Kidney (tissue), 14 donors: ENCODE results near the gene AURKA. TPM values are rescaled to one million over a fixed set of nuclear protein-coding genes. Genes with fewer than 3 reads are reported as not detected.

Experiments used
- DNase-seq, 5 donors: peaks; one replicate each; pipeline ENCODE4 v3.0.0-alpha.2; 2013 to 2020
- FAIRE-seq: peaks from 2 replicates; lab custom pipeline; 2012; peaks lifted over from hg19 to GRCh38; lab: Jason Lieb, UNC
- H3K27ac ChIP-seq, 2 donors: one replicate each; pipeline ENCODE4 v1.7.0; 2013; ENCODE audit warnings: low read depth in 2 of 2, low read length in 2 of 2, inconsistent platforms in 1 of 2
- H3K27me3 ChIP-seq: one replicate; pipeline ENCODE4 v1.7.1; 2013; ENCODE audit warnings: low read length, inconsistent platforms; ENCODE audit not compliant: control insufficient read depth, insufficient read depth
- H3K36me3 ChIP-seq, 3 donors: one replicate each; pipeline versions ENCODE4 v1.7.0 to v1.7.1; 2013; ENCODE audit warnings: low read length in 3 of 3, control low read depth in 1 of 3, inconsistent platforms in 1 of 3; ENCODE audit not compliant: insufficient read depth in 3 of 3, control insufficient read depth in 2 of 3
- H3K4me1 ChIP-seq, 3 donors: one replicate each; pipeline versions ENCODE4 v1.7.0 to v1.7.1; 2013; ENCODE audit warnings: low read length in 3 of 3, inconsistent platforms in 1 of 3, low read depth in 1 of 3; ENCODE audit not compliant: control insufficient read depth in 2 of 3, insufficient read depth in 2 of 3
- H3K4me3 ChIP-seq, 3 donors: one replicate each; pipeline versions ENCODE4 v1.7.0 to v1.8.1; 2013; ENCODE audit warnings: low read length in 3 of 3, control low read depth in 1 of 3, inconsistent platforms in 1 of 3
- H3K9ac ChIP-seq, 3 donors: one replicate each; pipeline versions ENCODE4 v1.7.0 to v1.7.1; 2013; ENCODE audit warnings: low read length in 3 of 3, control low read depth in 1 of 3, inconsistent platforms in 1 of 3
- H3K9me3 ChIP-seq, 3 donors: one replicate each; pipeline versions ENCODE4 v1.7.0 to v1.7.1; 2013; ENCODE audit warnings: low read length in 3 of 3, control low read depth in 1 of 3, inconsistent platforms in 1 of 3; ENCODE audit not compliant: control insufficient read depth in 2 of 3, insufficient read depth in 1 of 3
- intact Hi-C: fragments of 100-400 bp; cut with DNase I; formaldehyde crosslinking; loops from one replicate; pipeline ENCODE4 v1.11.1; 2022
- polyA plus RNA-seq: library from polyadenylated mRNA; stranded (reverse); fragments of 350-450 nt; fragmentation: Illumina TruSeq; extraction: RNeasy Lipid Tissue Mini Kit (QIAGEN cat#74804); gene quantifications from one replicate; pipeline ENCODE4 v1.2.3, GENCODE V29; 2014; ENCODE audit warnings: low read depth, low replicate concordance; ENCODE audit not compliant: insufficient read depth
- total RNA-seq: library from RNA; stranded (reverse); fragmentation: NEBNext Ultra II Directional; extraction: Animal tissue kit (Norgen Biotek cat#: 25700); gene quantifications from one replicate; pipeline ENCODE4 v1.2.1, GENCODE V29; 2021
- TF ChIP-seq, protein P1 (sequence below): IDR thresholded peaks from 3 replicates; pipeline ENCODE4 v1.5.1; 2012; ENCODE audit warnings: mild to moderate bottlenecking, moderate library complexity, borderline replicate concordance; ENCODE audit not compliant: insufficient read depth; ENCODE audit errors: extremely low read depth
- donor health status: control.
- donor health status: control.
- donor health status: control.
- donor health status: control.
- donor health status: control.
- donor health status: DM: yes; HTN: yes; CAD: no.
- donor health status: Normal renal cell carcinoma (clear cell type).

Gene AURKA
- total and polyA plus RNA-seq, 2 donors from 2014 or later, result 2.7 to 3.3 TPM

DNA sequence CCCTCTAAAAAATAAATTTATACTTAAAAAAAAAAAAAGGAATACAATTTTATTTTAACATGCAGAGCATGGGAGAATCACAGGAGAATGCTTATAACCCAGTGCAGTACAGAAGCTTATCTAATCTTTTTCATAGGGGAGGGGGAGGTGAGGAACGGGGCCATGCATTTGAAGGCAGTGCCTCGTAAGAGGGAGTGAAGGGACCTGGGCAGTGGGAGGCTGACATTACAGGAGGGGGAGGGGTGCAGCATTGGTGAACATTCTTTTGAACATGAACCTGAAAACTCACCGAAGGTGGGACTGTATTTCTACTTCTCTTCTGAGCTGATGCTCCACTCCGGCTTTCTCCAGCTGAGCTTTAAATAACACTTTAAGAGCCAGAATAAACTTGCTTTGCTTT, 9.3 kb downstream of the AURKA start:
- no peak overlapping the region for H3K27ac ChIP-seq
- H3K36me3 ChIP-seq, result peaks cover 0 to 6% (median 2%) of the 10 kb centered on the region in 3 donors
- DNase-seq (no peak), FAIRE-seq (no peak)
- H3K9me3 ChIP-seq, result no peaks in the 10 kb centered on the region
- TF ChIP-seq, protein P1, sequence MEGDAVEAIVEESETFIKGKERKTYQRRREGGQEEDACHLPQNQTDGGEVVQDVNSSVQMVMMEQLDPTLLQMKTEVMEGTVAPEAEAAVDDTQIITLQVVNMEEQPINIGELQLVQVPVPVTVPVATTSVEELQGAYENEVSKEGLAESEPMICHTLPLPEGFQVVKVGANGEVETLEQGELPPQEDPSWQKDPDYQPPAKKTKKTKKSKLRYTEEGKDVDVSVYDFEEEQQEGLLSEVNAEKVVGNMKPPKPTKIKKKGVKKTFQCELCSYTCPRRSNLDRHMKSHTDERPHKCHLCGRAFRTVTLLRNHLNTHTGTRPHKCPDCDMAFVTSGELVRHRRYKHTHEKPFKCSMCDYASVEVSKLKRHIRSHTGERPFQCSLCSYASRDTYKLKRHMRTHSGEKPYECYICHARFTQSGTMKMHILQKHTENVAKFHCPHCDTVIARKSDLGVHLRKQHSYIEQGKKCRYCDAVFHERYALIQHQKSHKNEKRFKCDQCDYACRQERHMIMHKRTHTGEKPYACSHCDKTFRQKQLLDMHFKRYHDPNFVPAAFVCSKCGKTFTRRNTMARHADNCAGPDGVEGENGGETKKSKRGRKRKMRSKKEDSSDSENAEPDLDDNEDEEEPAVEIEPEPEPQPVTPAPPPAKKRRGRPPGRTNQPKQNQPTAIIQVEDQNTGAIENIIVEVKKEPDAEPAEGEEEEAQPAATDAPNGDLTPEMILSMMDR, result no peak
- no peaks in the 10 kb centered on the region for H3K4me1 ChIP-seq
- no peak overlapping the region for H3K4me3 ChIP-seq
- H3K27me3 ChIP-seq, result no peaks in the 10 kb centered on the region
- intact Hi-C loops, result no loop called here
- H3K9ac ChIP-seq, result no peak overlapping the region

DNA sequence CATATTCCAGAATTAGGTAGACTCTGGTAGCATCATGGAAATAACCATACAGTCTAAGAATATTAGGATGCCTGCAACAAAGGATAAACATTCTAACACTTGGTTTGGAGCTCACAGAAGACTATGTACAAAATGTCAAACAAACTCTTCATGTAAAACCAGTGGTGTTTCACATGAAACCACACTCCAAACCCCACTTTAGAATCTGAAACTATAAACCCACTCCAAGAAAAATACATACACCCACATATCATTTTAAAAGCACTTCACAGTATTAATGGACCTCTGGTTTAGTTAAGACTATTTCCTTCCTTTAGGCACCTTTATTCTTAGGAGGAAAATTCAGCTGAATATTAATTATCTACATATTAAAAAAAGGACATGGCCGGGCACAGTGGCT, 10.5 kb downstream of the AURKA start:
- Histone ChIP-seq H3K36me3 (peaks cover 0 to 6% (median 2%) of the 10 kb centered on the region in 3 donors), H3K4me3 (no peak overlapping the region), H3K27ac (no peak overlapping the region), H3K9ac (no peak overlapping the region), H3K9me3 (no peaks in the 10 kb centered on the region), H3K4me1 (no peaks in the 10 kb centered on the region), H3K27me3 (no peaks in the 10 kb centered on the region)
- intact Hi-C loops, result no loop called here
- FAIRE-seq (no peak), DNase-seq (no peak)
- TF ChIP-seq, protein P1, result no peak

DNA sequence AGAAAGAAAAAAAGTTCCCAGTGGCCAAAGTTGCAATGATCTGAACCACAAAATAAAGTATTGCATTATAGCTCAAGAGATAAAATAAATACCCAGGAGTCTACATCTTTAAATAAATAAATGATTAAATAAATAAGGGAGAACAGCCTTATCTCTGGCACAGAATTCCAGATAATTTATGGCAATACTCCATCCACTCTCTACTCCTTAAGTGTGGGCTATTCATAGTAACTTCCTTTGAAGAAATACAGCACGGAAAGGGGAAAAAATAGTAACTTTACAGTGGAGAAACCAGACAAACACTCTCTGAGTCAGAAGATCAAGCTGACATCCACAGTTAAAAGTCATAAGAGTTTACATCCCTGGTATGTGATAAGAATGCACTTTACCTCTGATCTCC, 11.6 kb downstream of the AURKA start:
- no peaks in the 10 kb centered on the region for H3K27me3 ChIP-seq
- H3K27ac ChIP-seq, result no peak overlapping the region
- H3K9ac ChIP-seq, result no peak overlapping the region
- no peaks in the 10 kb centered on the region for H3K4me1 ChIP-seq
- H3K4me3 ChIP-seq, result no peak overlapping the region
- H3K36me3 ChIP-seq, result peaks cover 0 to 4% (median 0%) of the 10 kb centered on the region in 3 donors
- intact Hi-C loops, result no loop called here
- FAIRE-seq, result no peak
- no peaks in the 10 kb centered on the region for H3K9me3 ChIP-seq
- no peak for DNase-seq
- TF ChIP-seq, protein P1, result no peak

DNA sequence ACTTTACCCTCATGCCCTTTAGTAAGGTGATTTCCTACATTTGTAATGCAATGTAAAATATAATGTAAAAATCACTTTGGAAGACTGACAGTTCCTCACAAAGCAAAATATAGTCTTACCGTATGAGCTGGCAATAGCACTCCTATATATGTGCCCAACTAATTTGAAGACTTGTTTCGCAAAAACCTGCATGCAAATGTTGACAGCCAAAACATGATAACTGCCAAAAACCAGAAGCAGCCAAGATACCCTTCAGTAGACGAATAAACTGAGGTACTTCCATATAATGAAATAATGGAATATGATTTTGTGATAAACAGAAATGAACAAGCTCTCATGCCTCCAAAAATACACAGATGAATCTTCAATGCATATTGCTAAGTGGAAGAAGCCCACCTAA, 13.6 kb downstream of the AURKA start:
- H3K4me1 ChIP-seq, result no peaks in the 10 kb centered on the region
- H3K27me3 ChIP-seq, result no peaks in the 10 kb centered on the region
- H3K27ac ChIP-seq, result no peak overlapping the region
- peaks cover 0 to 4% (median 0%) of the 10 kb centered on the region in 3 donors for H3K36me3 ChIP-seq
- H3K4me3 ChIP-seq, result no peak overlapping the region
- FAIRE-seq (no peak), DNase-seq (no peak)
- H3K9me3 ChIP-seq, result no peaks in the 10 kb centered on the region
- H3K9ac ChIP-seq, result no peak overlapping the region
- intact Hi-C loops, result no loop called here
- TF ChIP-seq, protein P1, result no peak
